IPS-NIHi7 (cell line): Measurements from ENCODE around the gene C12orf75.
"Not testable (repeated sequence)": the region's sequence is repeated elsewhere in the genome, so short reads cannot be mapped to it uniquely, and the experiment has no call there.

Source experiments
- DNase-seq: peaks from one replicate; pipeline ENCODE4 v3.0.0; 2012; ENCODE audit warnings: mixed read lengths; ENCODE audit errors: extremely low spot score

Gene C12orf75

DNA sequence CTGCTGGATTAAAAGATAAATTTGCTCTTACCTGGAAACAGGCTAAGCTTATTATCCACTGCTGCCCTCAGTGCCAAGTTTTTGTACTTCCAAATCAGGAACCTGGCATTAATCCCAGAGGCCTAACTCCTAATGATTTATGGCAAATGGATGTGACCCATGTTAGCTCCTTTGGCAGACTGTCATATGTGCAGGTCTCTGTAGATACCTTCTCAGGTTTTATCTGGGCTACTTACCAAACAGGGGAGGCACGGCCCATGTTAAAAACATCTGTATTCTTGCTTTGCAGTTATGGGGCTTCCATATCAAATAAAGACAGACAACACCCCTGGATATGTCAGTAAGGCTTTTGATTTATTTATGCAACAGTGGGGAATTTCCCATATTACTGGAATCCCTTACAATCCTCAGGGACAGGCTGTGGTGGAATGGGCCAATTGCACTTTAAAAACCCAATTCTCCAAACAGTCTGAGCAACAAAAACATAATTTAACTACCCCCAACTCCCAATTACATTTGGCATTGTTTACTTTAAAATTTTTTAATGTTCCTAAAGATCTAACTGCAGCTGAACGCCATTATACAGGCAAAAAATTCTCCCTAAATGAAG lies 19.9 kb upstream of the C12orf75 start:
- DNase-seq: not testable (repeated sequence)

GRCh38 chr12:105311936-105312335 lies 18.6 kb upstream of the C12orf75 start:
- not testable (repeated sequence) for DNase-seq

DNA sequence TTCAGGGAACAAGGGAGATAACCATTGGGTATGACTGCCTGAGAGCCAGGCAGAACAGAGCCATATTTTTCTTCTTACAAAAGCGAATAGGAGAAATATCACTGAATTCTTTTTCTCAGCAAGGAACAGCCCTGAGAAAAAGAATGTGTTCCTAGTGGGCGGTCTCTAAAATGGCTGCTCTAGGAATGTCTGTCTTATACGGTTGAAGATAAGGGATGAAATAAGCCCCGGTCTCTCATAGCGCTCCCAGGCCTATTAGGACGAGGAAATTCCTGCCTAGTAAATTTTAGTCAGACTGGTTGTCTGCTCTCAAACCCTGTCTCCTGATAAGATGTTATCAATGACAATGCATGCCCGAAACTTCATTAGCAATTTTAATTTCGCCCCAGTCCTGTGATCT lies 16.7 kb upstream of the C12orf75 start:
- not testable (repeated sequence) for DNase-seq

- no peak for DNase-seq
Measured at GRCh38 chr12:105315130-105315529, 15.4 kb upstream of the C12orf75 start.

- no peak for DNase-seq
Measured at GRCh38 chr12:105315726-105316125, 14.8 kb upstream of the C12orf75 start.

- no peak for DNase-seq
Measured at GRCh38 chr12:105316931-105317852, 13.3 kb upstream of the C12orf75 start.

GRCh38 chr12:105317942-105318621 lies 12.4 kb upstream of the C12orf75 start:
- no peak for DNase-seq

DNA sequence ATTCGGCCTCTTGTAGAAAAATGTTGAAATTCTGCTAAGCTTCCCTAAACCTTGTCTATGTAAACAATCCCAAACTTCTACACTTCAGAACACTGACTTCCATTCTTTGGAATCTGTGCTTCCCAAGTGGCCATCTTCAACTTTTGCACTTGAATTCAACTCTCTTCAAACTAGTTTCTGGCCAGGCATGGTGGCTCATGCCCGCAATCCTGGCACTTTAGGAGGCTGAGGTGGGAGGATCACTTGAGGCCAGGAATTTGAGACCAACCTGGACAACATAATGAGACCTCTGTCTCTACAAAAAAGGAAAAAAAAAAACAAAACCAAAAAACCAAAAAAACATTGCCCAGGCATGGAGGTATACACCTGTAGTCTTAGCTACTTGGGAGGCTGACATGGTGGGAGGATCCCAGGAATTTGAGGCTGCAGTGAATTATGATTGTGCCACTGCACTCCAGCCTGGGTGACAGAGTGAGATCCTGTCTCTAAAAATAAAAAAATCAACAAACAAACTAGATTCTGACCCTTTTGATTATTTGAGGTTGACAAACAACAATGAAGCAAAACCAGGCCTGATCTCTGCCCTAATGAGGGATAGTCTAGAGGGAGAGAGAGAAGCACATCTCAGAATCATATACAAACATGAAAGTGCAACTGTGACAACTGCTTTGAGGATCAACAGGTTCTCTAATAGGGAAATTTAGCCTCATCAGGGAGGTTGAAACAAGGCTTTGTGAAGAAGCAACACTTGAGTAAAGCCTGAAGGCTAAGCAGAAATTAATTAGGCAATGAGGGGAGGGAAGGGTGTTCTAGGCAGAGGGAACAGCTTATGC lies 11.6 kb upstream of the C12orf75 start:
- DNase-seq: no peak

GRCh38 chr12:105319691-105320209 lies 10.7 kb upstream of the C12orf75 start:
- peak; percentile 40 for DNase-seq

GRCh38 chr12:105321125-105321524 lies 9.4 kb upstream of the C12orf75 start:
- DNase-seq: no peak

GRCh38 chr12:105322070-105322469 lies 8.4 kb upstream of the C12orf75 start:
- no peak for DNase-seq

- no peak for DNase-seq
Measured at GRCh38 chr12:105324704-105325103, 5.8 kb upstream of the C12orf75 start.

- DNase-seq: no peak
Measured at GRCh38 chr12:105325117-105325516, 5.4 kb upstream of the C12orf75 start.

DNA sequence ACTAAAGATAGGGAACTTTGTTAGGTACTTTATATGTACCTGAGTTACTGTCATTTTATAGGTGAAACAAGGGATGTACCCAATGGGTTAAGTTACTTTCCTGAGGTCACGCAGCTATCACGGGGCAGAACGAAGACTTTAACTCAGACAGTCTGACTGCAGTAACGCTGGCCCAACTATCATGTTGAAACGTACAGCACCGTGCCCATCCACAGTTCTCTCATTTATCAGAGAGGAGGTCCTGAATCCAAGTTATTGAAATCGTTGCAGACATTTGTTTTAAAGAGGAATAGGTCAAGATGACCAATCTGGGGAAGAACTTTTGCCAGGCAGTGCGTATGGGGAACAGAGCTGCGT lies 587 bp upstream of the C12orf75 start:
- no peak for DNase-seq

GRCh38 chr12:105330931-105331804 lies 677 bp downstream of the C12orf75 start:
- peak; percentile 32 for DNase-seq

GRCh38 chr12:105331805-105332251 lies 1.3 kb downstream of the C12orf75 start:
- DNase-seq: peak; percentile 26

DNA sequence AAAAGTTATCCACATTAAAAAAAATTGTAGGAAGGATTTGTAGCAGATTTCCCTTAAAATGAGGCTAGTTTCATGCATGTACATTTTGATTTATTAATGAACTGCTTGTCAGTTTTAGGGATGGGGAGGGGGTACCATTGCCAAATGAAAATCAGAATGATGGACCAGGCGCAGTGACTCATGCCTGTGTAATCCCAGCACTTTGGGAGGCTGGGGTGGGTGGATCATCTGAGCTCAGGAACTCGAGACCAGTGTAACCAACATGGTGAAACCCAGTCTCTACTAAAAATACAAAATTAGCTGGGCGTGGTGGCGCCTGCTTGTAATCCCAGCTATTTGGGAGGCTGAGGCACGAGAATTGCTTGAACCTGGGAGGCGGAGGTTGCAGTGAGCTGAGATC lies 1.8 kb downstream of the C12orf75 start:
- DNase-seq: not testable (repeated sequence)

- DNase-seq: no peak
Measured at GRCh38 chr12:105332925-105333324, 2.4 kb downstream of the C12orf75 start.

- DNase-seq: no peak
Measured at GRCh38 chr12:105334001-105334400, 3.5 kb downstream of the C12orf75 start.

GRCh38 chr12:105334582-105334981 lies 4.1 kb downstream of the C12orf75 start:
- DNase-seq: no peak
